Measurements from ENCODE around the gene FOSL1.

The FOSL1 gene

DNA sequence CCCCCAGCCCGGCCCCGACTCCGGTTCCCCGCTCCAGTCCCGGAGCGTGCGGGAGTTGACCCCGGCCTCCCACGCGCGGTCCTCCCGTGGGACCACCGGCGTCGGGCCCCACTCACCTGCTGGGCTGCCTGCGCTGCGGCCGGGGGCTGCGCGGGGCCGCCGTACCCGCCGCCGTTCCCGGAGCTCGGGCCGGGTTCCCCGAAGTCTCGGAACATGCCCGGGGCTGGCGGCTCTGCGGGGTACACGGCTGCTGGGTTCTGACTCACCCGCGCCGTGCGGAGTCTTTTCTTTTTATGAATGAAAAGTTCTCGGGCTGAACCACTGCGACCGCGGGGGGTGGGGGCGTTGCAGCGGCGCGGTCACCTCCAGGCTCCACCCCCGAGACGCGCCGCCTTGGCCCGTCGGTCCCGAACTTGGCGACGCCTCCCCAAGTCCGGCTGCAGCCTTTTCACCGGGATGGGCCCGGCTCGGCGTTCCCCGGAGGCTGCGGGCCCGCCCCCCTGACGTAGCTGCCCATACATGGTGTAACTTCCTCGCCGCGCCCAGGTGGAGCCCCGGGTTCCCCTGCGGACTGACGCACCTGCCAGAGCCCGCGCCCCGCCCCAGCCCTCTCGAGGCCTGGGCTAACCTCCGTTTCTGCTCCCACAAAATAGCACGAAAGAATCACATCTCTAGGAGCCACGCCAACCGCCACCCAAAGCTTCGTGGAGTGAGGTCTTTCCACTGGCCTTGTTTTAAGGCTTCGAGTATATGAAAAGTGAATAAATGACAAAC lies at the start of gene FOSL1:
TSS of gene FOSL1 (minus strand) at position 264 of the 774 bp plus-strand sequence. CDS start at position 215, 49 bp downstream.
- DNase-seq (ENCODE audit: low read depth in 1 of 2, low spot score in 1 of 2), result peak; percentile 87 to 89

- DNase-seq (ENCODE audit: low read depth in 1 of 2, low spot score in 1 of 2), result no peak
These were observed 47.5 kb upstream of the FOSL1 start for GRCh38 chr11:65947603-65948125.

- DNase-seq (ENCODE audit: low read depth in 1 of 2, low spot score in 1 of 2), result no peak
These were observed 46.9 kb upstream of the FOSL1 start for GRCh38 chr11:65947133-65947532.

DNA sequence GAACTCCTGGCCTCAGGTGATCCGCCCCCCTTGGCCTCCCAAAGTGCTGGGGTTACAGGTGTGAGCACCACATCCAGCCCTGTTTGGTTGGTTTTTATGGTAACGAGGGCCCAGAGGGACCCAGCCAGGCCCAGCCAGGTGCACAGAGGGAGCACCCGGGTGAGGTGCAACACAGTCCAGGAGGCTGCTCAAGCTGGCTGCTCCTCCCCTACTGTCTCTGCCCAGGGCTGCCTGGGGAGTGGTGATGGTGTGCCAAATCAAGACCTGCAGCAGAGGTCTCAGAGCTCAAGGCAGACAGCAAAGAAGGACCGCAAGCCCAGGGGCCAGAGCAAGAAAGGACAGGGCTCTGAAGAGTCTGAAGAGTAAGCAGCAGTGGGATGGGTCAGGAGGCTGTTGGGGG lies 46.5 kb upstream of the FOSL1 start:
- no peak for DNase-seq (ENCODE audit: low read depth in 1 of 2, low spot score in 1 of 2)

- DNase-seq (ENCODE audit: low read depth in 1 of 2, low spot score in 1 of 2), result no peak
These were observed 45.9 kb upstream of the FOSL1 start for GRCh38 chr11:65945941-65946558.

GRCh38 chr11:65945430-65945911 lies 45.3 kb upstream of the FOSL1 start, which contains the start of gene TSGA10IP:
TSS of gene TSGA10IP (plus strand) at chr11:65945480. CDS start at chr11:65945676, 196 bp downstream.
- DNase-seq (ENCODE audit: low read depth in 1 of 2, low spot score in 1 of 2), result no peak

DNA sequence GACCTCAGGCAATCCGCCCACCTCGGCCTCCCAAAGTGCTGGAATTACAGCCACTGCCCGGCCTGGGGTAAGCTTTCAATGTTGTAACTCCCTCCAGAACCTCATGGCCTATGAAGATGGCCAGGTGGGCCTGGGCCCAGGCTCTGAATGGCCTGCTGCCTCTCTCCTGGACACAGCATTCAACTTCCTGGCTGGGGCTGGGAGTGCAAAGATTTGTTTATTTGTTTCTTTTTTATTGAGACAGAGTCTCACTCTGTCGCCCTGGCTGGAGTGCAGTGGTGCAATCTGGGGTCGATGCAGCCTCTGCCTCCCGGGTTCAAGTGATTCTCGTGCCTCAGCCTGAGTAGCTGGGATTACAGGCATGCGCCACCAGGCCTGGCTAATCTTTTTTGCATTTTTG lies 44.6 kb upstream of the FOSL1 start:
- no peak for DNase-seq (ENCODE audit: low read depth in 1 of 2, low spot score in 1 of 2)

- DNase-seq (ENCODE audit: low read depth in 1 of 2, low spot score in 1 of 2), result no peak
These were observed 44.0 kb upstream of the FOSL1 start for GRCh38 chr11:65944191-65944590.

GRCh38 chr11:65942531-65942930 lies 42.3 kb upstream of the FOSL1 start:
- DNase-seq (ENCODE audit: low read depth in 1 of 2, low spot score in 1 of 2), result no peak

DNA sequence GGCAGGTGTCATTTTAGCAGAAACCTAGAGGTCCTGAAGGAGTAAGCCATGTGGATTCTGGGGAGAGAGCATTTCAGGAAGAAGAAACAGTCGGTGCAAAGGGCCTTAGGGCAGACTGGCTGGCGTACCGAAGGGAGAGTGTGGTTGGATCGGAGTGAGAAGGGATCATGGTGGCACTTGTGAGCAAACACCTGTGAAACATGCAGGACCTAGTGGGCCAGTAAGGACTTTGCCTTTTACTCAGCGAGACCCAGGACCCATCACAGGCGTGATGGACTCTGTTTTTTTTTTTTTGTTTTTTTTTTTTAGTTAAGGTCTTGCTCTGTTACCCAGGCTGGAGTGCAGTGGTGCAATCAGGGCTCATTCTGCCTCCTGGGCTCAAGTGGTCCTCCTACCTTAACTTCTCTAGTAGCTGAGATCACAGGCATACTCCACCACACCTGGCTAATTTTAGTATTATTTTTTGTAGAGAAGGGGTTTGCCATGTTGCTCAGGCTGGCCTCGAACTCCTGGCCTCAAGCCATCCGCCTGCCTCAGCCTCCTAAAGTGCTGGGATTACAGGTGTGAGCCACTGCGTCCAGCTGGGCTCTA lies 41.6 kb upstream of the FOSL1 start:
- no peak for DNase-seq (ENCODE audit: low read depth in 1 of 2, low spot score in 1 of 2)

GRCh38 chr11:65937766-65938165 lies 37.6 kb upstream of the FOSL1 start:
- DNase-seq (ENCODE audit: low read depth in 1 of 2, low spot score in 1 of 2), result no peak

GRCh38 chr11:65934014-65934413 lies 33.8 kb upstream of the FOSL1 start:
- no peak for DNase-seq (ENCODE audit: low read depth in 1 of 2, low spot score in 1 of 2)

DNA sequence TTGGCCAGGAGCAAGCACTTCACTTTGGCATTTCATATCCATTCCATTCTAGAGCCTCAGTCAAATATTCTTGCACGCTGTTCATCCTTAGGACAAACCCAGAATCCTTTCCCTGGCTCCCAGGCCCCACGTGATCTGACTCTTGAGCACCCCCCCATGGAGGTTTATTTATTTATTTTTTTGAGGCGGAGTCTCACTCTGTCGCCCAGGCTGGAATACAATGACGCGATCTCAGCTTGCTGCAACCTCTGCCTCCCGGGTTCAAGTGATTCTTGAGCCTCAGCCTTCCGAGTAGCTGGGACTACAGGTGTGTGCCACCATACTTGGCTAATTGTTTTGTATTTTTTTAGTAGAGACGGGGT lies 32.4 kb upstream of the FOSL1 start:
- no peak for DNase-seq (ENCODE audit: low read depth in 1 of 2, low spot score in 1 of 2)

DNA sequence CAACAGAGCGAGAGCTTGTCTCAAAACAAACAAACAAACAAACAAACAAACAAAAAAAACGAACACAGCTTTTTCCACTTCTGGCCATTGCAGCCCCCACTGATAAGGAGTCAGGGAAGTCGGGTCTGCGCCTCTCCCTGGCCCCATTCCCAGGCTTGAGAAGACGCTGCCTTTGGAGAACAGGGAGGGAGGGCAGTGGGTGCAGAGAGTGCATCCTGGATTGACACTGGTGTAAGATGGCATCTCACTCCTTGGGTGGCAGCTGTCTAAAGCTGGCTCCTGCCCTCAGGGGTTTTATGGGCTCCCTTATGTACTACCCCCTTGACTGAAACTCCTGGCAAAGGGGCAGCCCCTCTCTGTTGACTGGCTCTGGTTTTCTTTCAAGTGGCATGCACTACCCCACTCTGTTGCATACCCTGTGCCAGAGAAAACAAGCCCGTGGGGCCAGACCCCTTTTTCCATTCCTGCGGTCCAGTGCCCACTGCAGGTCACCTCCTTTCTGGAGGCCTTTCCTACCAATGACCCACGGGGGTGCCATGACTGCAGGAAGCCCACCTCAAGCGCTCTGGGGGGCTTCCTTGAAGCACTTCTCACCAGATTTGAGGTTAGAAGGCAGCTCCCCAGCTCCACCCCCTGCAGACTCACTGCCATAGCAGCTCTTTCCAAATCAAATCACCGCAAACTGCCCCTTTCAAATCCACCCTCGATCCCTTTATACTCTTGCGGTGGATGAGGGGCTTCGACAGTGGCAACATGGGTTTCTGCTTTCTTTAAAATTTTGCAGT lies 31.8 kb upstream of the FOSL1 start:
- DNase-seq (ENCODE audit: low read depth in 1 of 2, low spot score in 1 of 2), result no peak

DNA sequence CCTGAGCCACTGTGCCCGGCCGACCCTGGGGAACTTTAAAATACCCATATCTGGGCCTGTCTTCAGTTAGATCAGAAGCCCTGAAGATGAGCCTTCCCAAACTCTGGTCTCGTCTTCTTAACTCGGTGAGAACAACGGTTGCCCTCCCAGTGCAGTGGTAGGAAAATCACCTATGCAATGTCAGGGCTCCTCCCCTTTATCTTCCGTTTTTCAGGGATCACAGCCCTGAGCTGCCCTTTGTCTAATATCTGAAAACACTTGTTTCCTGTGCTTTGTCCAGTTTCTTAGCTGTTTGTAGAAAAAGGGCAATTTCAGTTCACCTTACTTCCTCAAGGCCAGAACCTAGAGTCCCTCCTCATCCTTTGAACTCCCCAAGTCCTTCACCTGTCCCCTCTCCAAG lies 28.5 kb upstream of the FOSL1 start:
- DNase-seq (ENCODE audit: low read depth in 1 of 2, low spot score in 1 of 2), result no peak

DNA sequence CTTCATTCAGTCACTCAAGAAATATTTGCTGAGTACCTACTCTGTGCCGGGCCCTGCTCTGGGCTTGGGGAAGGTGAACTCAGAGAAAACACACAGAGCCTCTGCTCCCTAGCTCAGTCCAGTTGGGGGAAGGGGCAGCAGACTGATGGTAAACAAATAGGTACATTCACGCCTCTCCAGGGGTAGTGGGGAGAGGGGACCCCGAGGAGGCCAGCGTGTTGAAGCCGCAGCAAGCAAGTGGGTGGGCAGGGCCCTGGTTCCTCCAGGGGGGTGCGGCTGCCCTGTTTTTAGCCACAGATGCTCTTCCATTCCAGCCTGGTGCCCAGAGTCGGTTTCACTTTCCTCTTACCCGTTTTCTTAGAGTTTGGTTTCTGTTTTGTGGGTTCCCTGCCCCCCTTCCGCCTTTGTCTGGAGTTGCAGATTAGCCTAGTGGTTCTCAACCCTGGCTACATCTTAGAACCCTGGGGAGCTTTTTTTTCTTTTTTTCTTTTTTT lies 27.8 kb upstream of the FOSL1 start:
- peak; percentile 31 to 65 for DNase-seq (ENCODE audit: low read depth in 1 of 2, low spot score in 1 of 2)

DNA sequence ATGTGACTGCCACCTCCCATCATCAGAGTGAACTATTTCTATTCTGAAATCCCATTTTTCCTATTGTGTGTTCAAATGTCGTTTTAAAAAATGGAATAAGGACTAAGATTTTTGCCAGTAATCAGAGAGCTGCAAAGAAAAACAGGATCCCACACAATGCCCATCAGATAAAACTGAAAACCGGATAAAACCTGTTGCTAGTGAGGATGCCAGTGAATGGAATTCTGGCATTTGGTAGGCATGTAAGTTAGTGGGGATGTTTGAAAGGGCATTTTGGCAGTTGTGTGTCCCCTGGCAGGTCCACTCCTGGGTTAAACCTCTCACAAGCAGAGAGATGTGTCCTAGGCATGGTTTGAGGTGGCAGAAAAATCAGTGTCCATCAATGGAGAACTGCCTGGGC lies 25.2 kb upstream of the FOSL1 start:
- no peak for DNase-seq (ENCODE audit: low read depth in 1 of 2, low spot score in 1 of 2)

DNA sequence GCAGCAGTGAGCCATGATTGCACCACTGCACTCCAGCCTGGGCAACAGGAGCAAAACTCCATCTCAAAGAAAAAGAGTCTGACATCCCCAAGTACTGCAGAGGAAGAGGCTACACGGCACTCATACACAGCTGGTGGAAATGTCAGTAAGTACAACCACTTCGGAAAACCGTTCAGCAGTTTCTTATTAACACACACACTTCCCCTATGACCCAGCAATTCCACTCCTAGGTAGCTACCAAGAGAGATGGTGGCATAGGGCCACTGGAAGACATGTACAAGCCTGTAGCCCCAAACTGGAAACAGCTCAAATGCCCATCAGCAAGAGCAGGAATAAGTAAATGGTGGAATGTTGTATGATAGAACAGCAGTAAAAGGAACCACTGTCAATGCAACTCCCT lies 22.4 kb upstream of the FOSL1 start:
- no peak for DNase-seq (ENCODE audit: low read depth in 1 of 2, low spot score in 1 of 2)

- DNase-seq (ENCODE audit: low read depth in 1 of 2, low spot score in 1 of 2), result no peak
These were observed 21.7 kb upstream of the FOSL1 start for GRCh38 chr11:65921876-65922275.

GRCh38 chr11:65921033-65921555 lies 20.9 kb upstream of the FOSL1 start:
- DNase-seq (ENCODE audit: low read depth in 1 of 2, low spot score in 1 of 2), result no peak

DNA sequence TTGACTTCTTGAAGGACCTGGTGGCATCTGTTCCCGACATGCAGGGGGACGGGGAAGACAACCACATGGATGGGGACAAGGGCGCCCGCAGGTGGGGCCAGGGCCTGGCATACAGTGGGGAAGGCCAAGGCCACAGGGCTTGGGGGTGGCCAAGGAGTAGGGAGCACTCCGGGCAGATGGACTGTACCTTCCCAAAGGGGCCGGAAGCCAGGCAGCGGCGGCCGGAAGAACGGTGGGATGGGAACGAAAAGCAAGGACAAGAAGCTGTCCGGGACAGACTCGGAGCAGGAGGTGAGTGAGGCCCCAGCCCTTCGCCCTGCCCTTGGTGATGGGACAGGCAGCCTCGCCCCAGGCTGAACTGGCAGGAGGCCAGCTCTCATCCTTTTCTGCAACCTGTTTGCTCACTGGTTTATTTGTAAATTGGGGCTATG lies 20.2 kb upstream of the FOSL1 start:
- DNase-seq (ENCODE audit: low read depth in 1 of 2, low spot score in 1 of 2), result no peak
